HG03159 (cell line): Measurements from ENCODE around the gene GUCY2D.
"Not testable (repeated sequence)": the region's sequence is repeated elsewhere in the genome, so short reads cannot be mapped to it uniquely, and the experiment has no call there.

Experiments
- ATAC-seq: cut with Tn5 transposase; IDR thresholded peaks from one replicate; pipeline ENCODE4 v1.9.1; 2021; ENCODE audit warnings: mild to moderate bottlenecking, moderate library complexity; ENCODE audit not compliant: unreplicated experiment

Gene GUCY2D

DNA sequence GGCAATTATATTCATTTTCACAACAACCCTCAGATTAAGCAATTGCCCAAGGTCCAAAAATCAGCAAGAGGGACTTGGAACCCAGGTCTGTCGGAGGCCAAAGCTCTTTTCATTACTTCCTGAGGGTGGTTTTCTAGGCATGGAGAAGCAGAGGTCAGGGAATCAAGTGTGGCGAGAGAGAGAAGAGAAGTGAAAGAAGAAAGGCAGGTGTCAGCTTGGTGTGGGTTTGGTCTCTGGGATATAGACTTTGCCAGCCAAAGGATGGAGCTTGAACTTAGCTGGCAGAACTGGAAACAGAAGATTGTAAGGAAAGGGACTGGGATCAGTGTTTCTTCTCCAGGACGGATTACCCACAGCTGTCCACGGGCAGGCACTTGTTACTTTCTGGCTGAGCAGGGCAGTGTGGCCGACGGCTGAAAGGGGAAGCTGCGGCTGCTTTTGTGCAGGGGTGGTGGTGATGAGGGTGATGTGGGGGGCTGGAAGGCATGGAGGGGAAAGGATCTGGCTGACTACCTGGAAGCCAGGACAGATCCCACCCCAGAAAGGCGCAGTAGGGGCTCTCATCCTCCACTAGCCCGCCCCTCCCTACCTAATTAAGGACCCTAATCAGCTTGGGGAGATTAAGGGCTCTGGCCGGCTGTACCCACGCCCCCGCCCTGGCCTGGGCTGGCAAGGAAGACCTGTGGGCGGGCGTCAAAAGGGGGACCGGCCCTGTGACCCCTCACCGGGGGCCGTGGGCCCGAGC lies at the start of gene GUCY2D:
TSS of gene GUCY2D (plus strand) at position 640 of the 745 bp plus-strand sequence. CDS start 433 bp downstream, outside the sequence.
- ATAC-seq, result no peak

DNA sequence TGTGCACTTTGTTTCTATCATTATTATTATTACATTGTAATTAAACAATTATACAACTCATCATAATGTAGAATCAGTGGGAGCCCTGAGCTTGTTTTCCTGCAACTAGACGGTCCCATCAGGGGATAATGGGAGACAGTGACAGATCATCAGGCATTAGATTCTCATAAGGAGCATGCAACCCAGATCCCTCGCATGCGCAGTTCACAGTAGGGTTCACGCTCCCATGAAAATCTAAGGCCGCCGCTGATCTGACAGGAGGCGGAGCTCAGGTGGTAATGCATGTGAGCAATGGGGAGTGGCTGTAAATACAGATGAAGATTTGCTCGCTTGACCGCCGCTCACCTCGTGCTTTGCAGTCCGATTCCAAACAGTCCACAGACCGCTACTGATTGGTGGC lies 49.1 kb upstream of the GUCY2D start:
- ATAC-seq, result not testable (repeated sequence)

DNA sequence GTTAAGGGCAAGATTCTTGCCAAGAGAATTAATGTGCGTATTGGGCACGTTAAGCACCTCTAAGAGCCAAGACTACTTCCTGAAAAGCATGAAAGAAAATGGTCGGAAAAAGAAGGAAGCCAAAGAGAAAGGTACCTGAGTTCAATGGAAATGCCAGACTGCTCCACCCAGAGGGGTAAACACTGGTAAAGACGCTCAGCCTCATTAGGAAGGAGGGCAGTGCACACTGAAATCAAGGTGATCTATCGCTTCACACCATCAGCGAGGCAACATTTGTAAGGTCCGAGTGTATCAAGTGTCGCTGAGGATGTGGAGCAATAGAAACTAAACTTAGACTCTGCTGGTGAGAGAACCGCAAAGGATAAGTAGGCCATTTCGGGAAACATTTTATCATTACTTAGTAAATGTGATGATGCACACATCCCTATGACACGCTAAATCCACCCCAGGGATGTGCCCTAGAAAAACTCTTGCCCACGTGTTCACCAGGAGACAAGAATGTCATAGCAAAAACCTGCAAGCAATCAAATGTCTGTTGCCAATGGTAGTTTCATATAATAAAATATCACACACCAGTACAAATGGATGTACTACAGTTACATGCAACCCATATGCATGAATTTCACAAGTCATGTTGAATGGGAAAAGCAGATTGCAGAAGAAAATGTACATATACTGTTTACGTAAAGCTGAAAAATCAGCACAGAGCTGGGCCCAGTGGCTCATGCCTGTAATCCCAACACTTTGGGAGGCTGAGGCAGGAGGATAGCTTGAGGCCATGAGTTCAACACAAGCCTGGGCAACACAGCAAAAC lies 46.8 kb upstream of the GUCY2D start:
- ATAC-seq, result no peak

DNA sequence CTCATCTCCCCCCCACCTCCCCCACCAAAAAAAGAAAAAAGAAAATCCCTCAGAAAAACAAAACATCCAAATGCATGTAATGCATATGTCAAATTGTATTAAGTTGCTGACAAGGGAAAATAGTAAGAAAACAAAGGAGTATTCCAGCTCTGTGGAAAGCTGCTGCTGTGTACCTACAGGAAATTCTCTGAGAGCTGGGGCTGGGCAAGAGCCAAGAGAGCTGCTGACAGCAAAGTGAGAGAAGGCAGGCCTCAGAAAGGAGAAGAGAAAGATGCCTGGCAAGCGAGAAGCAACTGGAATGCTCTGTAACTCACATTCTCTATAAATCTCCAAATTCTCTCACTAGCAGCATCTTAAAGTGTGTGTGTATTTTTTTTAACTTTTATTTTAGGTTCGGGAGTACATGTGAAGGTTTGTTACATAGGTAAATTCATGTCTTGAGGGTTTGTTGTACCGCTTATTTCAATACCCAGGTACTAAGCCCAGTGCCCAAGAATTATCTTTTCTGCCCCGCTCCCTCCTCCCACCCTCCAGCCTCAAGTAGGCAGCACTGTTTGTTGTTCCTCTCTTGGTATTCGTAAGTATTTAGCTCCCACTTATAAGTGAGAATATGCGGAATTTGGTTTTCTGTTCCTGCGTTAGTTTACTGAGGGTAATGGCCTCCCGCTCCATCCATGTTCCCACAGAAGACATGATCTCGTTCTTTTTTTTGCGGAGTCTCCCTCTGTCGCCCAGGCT lies 46.0 kb upstream of the GUCY2D start:
- ATAC-seq, result no peak

DNA sequence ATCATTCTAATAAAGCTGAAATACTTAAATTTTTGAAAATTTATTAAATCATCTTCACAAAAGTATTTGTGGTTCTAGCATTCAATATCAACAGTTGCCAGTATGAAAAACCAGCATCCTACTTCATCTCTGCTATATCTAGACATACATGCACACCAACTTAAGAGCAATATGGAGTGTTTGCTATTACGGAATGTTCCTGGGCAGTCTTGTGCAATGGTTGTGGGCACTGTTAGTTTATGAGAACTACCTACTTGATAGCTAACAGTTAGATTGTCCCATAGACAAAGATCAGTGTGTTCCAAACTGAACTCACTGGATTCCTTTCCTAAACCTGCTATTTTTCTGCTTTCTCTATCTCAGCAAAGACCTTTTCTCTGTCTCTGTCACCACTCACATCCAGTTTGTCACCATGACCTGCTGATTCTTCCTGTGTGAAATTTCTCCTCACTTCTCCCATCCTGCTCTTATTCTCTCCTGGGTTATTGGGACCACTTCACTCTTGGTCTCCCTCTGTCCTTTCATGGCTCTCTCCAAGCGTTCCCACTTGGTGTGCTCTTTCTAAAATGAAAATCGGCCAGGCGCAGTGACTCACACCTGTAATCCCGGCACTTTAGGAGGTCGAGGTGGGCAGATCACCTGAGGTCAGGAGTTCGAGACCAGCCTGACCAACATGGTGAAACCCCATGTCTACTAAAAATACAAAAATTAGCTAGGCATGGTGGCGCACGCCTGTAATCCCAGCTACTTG lies 42.7 kb upstream of the GUCY2D start:
- no peak for ATAC-seq

DNA sequence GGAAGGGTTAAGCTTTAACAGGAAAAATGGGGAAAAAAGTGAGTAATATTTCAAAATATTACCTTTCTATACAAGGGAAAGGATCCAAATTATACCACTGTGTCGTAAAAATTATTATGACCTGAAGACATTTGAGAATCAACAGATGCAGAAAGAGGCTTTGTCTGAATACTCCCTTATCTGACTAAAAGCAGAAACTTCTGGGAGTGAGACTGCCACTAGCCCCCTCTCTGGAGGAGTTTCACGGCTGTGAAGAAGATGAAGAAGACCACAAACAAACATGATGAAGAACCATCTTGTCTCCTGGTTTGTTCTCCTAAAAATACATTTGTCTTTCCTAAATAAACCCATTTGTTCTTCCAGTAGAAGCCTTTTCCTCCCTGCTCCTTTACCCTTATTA lies 41.0 kb upstream of the GUCY2D start:
- no peak for ATAC-seq

DNA sequence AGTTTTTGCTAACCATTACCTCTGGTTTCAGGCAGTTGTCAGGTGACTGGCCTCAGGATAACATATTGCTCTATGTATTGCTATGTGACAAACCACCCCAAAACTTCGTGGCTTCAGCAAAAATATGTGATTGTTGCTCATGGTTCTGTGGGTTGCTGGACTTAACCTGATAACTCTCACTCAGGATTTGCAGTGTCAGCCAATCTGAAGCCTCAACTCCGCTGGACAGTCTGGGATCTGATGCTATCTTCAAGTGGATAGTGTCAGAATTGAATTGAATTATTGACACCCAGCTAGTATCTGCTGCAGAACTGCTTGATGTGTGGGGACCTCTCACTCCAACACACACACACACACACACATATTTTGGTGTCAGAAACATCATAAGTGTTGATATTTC lies 34.7 kb upstream of the GUCY2D start:
- ATAC-seq, result no peak

DNA sequence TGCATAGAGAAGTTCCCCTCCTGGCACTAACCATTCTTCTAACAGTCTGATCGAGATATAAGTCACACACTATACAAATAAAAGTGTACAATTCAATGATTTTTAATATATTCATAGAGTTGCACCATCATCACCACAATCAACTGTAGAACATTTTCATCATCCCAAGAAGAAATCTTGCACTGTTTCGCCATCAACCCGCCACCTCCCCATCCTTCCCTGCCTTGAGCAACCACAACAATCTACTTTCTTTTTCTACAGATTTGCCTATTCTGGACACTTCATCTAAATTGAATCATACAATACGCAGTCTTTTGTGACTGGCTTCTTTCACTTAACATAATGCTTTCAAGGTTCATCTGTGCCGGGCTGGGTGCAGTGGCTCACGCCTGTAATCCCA lies 33.0 kb upstream of the GUCY2D start:
- ATAC-seq, result no peak

DNA sequence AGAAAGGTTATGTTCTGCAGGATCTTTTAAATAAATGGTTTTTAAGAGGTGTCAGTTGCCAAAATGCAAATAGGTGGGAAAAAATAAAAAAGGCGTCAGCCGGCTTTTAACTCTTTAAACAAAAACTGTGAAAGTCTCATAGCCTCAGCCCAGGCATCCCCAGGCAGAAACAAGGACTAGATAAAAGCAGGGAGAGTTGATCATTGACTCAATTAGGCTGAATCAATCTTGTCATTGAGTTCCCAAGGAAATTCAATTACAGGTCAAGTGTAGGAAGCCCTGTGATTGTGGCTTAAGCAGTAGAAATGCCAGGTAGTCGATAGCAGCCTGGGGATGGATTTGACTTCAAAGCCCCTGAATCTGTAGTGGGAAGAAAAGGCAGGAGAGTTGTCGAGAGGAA lies 30.8 kb upstream of the GUCY2D start:
- no peak for ATAC-seq

DNA sequence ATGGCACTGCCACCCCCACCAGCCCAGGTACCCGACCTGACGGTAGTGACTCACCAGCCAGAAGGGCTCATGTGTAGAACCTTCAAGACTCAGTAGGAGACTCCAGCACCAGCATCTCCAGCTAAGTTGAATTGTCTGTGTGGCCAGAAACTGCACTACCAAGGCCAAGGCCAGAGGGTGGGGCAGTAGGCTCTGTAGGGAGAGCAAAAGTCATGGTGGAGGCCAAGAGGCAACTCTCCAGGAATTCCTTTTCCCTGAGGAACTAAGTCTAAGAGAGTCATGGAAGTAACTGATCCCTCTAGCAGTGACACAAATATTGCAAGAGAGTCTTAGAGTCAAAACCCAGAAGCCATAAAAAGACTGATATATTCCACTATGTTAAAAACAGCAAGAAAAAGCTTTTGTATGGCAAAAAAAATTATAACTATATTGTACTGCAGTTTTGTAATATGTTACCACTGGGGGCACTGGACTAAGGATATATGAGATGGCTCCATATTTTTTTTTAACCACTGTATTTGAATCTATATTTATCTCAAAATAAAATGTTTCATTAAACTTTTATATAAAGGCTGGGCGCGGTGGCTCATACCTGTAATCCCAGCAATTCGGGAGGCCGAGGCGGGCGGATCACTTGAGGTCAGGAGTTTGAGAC lies 30.2 kb upstream of the GUCY2D start:
- no peak for ATAC-seq

DNA sequence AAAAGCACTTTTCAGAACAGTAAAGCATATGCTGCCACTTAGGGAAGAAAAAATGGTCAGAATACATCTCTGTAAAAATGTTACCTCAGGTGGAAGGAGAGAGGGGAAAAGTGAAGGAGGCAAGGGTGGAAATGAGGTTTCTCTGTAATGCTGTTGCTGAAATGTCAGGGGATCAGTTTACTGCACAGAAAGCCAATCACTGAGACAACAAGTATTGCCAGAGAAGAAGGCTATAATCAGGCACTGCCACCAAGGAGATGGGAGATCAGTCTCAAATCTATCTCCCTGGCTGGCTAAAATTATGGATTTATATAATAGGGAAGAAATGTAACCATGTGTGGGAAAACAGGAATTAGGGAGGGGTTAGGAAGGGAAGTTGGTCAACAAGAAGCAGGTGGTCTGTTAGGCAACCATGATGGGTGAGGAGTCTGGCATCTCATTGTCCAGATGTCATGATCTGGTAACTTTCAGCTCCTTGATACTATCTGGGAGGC lies 27.7 kb upstream of the GUCY2D start:
- ATAC-seq, result no peak

DNA sequence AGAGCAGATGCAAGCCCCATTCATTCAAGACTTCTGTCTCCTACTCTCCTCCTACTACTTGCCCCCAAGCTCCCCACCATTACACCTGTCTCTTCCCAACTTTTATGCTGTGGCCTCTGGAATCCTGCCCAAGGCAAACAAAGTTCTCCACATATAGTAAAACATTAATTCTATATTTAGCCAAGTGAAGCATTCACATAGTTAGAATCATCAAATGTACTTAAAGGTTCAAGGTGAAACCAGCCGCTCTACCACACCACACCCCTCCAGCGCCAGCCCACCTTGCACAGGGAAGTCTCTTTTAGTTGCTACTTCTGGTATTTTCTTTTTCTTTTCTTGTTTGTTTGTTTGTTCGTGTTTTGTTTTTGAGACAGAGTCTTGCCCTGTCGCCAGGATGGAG lies 25.4 kb upstream of the GUCY2D start:
- no peak for ATAC-seq

DNA sequence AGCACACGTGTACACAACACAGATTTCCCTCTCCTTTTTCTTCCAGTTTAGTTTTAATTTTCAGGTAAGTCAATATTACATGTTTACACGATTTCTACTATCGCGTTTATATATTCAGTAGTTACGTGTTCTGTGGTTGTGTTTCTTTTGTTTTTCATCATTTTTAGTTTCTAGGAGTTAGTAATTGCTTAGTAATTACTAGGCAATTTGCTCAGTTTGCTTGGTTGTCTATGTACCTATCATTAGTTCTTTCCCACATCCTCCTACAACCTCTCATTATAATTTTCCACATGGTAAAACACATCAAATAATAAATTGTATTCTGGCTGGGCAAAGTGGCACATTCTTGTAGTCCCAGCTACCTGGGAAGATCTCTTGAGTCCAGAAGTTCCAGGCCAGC lies 24.6 kb upstream of the GUCY2D start:
- no peak for ATAC-seq

DNA sequence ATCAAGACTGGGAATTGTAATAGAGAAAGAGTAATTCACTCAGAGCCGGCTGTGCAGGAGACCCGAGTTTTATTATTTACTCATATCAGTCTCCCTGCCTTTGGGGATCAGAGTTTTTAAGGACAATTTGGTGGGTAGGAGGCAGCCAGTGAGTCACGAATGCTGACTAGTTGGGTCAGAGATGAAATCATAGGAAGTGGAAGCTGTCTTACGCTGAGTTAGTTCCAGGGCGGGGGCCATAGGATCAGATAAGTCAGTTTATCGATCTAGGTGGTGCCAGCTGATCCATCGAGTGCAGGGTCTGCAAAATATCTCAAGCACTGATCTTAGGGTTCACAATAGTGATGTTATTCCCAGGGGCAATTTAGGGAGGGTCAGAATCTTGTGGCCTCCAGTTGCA lies 20.2 kb upstream of the GUCY2D start:
- no peak for ATAC-seq

DNA sequence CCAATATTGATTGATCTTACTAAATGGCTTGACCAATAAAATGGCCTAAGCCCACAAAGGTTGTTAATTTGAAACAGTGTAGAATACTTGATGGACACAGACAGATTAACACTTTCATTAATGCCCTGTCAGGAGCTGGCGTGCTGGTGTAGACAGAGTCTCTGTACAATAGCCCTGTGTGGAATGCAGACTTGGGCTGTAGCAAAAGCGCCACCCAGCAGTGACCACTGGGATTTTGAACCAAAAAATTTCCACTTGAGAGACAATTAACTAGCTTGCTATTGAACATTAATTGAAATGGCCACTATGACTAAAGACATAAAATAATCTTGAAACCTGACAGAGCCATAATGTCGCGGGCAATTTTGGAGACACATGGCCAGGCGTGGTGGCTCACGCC lies 19.7 kb upstream of the GUCY2D start:
- ATAC-seq, result no peak

DNA sequence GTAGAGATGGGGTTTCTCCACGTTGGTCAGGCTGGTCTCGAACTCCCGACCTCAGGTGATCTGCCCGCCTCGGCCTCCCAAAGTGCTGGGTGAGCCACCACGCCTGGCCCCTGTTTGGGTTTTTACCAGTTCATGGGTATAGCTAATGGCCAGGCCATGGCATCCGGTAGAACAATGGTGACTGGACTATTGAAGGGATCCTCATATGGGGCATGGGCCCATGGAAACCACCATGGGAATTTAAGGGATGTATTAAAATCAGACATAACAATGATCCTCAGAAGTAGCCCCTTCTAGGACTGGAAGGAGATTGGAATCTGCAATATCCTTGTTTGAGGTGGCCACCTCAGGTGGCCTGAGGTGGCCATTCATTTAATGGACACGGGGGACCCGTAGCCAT lies 17.5 kb upstream of the GUCY2D start:
- ATAC-seq, result no peak

DNA sequence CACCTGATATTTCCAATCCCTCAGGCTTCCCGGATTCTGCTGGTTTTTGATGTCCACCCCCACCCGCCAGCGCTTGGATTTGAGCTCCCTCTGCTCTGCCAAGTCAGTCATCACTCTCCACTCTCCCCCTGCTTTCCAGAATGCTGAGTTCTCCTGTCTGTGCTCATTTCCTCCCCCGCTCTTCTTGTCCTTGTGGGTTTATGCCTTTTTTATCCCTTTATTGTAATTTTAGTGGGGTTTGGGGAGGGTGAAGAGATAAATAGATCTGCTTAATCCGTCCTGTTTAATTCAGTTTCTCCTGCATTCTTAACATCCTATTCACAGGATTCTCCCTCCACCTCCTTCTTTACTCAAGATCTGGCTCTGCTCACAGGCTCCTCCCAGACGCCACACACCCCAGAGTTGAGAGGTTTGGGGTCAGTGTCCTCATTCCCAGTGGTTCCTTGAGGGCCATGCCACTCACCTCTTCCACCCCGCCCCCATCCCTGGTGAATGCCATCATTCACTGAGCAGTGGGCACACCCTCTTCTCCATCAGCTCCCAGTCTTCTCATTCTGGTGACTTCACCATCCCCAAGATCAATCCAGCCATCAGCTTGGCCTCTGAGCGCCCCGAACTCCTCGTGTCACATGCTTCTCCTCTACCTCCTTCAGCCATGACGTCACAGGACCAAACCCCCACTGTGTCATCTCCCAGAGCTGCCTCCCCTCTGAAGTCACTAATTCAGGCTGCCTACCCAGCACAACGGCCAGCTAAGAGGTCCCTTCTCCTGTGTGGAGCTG lies 15.1 kb upstream of the GUCY2D start:
- no peak for ATAC-seq

DNA sequence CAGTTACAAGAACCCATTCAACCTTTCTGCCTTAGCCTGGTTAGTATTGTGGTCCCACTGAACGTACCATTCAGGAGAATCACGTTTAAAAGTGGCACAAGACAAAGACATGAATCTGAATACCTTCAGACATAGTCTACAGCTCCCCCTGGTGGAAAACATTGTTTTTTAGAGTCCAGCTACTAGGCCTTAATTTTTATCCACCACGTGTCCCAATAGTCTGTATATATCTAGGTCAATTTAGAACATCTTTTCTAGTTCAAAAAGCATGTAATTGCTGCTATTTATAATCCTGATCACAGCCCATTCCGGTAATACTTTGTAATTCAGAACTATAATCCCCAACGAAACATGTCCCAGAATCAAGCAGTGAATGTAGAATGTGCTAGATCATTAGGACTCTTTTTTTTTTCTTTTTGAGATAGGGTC lies 13.7 kb upstream of the GUCY2D start:
- no peak for ATAC-seq
